GM12875 (cell line): ENCODE data around the gene TTLL6.

Experiments
- H3K4me3 ChIP-seq: one replicate; pipeline ENCODE4 v1.5.1; 2011; ENCODE audit warnings: low read depth, low read length, control low read depth
- CTCF ChIP-seq: IDR thresholded peaks from 2 replicates; pipeline ENCODE4 v1.5.1; 2011; ENCODE audit warnings: low read depth, mild to moderate bottlenecking, control low read depth, inconsistent platforms, low read length, moderate library complexity, borderline replicate concordance; ENCODE audit not compliant: insufficient read depth

The TTLL6 gene

GRCh38 chr17:48752399-48753288 lies 64.4 kb downstream of the TTLL6 start:
- no peak for TF ChIP-seq CTCF
- H3K4me3 ChIP-seq: no peak overlapping the region

- TF ChIP-seq CTCF: no peak
- H3K4me3 ChIP-seq: no peak overlapping the region
Measured at GRCh38 chr17:48751733-48752398, 65.2 kb downstream of the TTLL6 start.

- H3K4me3 ChIP-seq: no peak overlapping the region
- no peak for TF ChIP-seq CTCF
Measured at GRCh38 chr17:48751172-48751571, 65.9 kb downstream of the TTLL6 start.

- no peak for TF ChIP-seq CTCF
- H3K4me3 ChIP-seq: no peak overlapping the region
Measured at GRCh38 chr17:48749621-48750553, 67.1 kb downstream of the TTLL6 start.

GRCh38 chr17:48748718-48749566 lies 68.1 kb downstream of the TTLL6 start:
- no peak for TF ChIP-seq CTCF

GRCh38 chr17:48747445-48748363 lies 69.3 kb downstream of the TTLL6 start:
- no peak overlapping the region for H3K4me3 ChIP-seq
- no peak for TF ChIP-seq CTCF

More at GRCh38 chr17:48748718-48749566, 68.1 kb downstream of the TTLL6 start:
- no peak overlapping the region for H3K4me3 ChIP-seq
